ENCODE data around the gene PCDH17. TPM values are rescaled to one million over a fixed set of nuclear protein-coding genes. Genes with fewer than 3 reads are reported as not detected.

PCDH17 gene
- total RNA-seq, 1 experiment from 2014 or later = not detected

- peak; percentile 8 for DNase-seq
- H3K27ac Mint-ChIP-seq (ENCODE audit: unreplicated experiment) = no peak overlapping the region
- H3K4me3 Mint-ChIP-seq (ENCODE audit: low read depth, unreplicated experiment) = no peak overlapping the region
- CTCF ChIA-PET = no interaction called here
- no peaks in the 10 kb centered on the region for H3K27me3 Mint-ChIP-seq (ENCODE audit: unreplicated experiment)
- H3K4me1 Mint-ChIP-seq (ENCODE audit: low read depth, unreplicated experiment) = no peaks in the 10 kb centered on the region
- TF ChIP-seq CTCF (IDR thresholded peaks at IDR 0.05; ENCODE audit: unreplicated experiment) = peak; percentile 8
- BruUV-seq (replicated peaks) = no TSS peak
- intact Hi-C loops (cut with micrococcal nuclease; ENCODE audit: unreplicated experiment) = loop anchor here (10.0 kb wide), 1 partner anchor 230 kb away; no protein-coding TSS in a partner anchor
- no peaks in the 10 kb centered on the region for H3K9me3 Mint-ChIP-seq (ENCODE audit: low read depth, unreplicated experiment)
- H3K36me3 Mint-ChIP-seq (ENCODE audit: insufficient read depth, unreplicated experiment) = no peaks in the 10 kb centered on the region
These were observed 6.7 kb upstream of the PCDH17 start for GRCh38 chr13:57624565-57625435.

- BruUV-seq (replicated peaks) = no TSS peak
- Mint-ChIP-seq H3K27ac (ENCODE audit: unreplicated experiment) (no peak overlapping the region), H3K4me1 (ENCODE audit: low read depth, unreplicated experiment) (no peaks in the 10 kb centered on the region), H3K4me3 (ENCODE audit: low read depth, unreplicated experiment) (no peak overlapping the region), H3K36me3 (ENCODE audit: insufficient read depth, unreplicated experiment) (no peaks in the 10 kb centered on the region), H3K27me3 (ENCODE audit: unreplicated experiment) (no peaks in the 10 kb centered on the region), H3K9me3 (ENCODE audit: low read depth, unreplicated experiment) (no peaks in the 10 kb centered on the region)
- intact Hi-C loops (cut with micrococcal nuclease; ENCODE audit: unreplicated experiment) = loop anchor here (10.0 kb wide), 1 partner anchor 227 kb away; no protein-coding TSS in a partner anchor
- CTCF ChIA-PET = no interaction called here
- no peak for TF ChIP-seq CTCF (IDR thresholded peaks at IDR 0.05; ENCODE audit: unreplicated experiment)
- DNase-seq = no peak
These were observed 3.9 kb upstream of the PCDH17 start for GRCh38 chr13:57627663-57628062.

GRCh38 chr13:57629391-57629804 is 2.1 kb upstream of the PCDH17 start:
- intact Hi-C loops (cut with micrococcal nuclease; ENCODE audit: unreplicated experiment) = loop anchor here (10.0 kb wide), 1 partner anchor 225 kb away; no protein-coding TSS in a partner anchor
- BruUV-seq (replicated peaks) = no TSS peak
- Mint-ChIP-seq H3K36me3 (ENCODE audit: insufficient read depth, unreplicated experiment) (no peaks in the 10 kb centered on the region), H3K27ac (ENCODE audit: unreplicated experiment) (no peak overlapping the region), H3K27me3 (ENCODE audit: unreplicated experiment) (no peaks in the 10 kb centered on the region), H3K9me3 (ENCODE audit: low read depth, unreplicated experiment) (no peaks in the 10 kb centered on the region), H3K4me1 (ENCODE audit: low read depth, unreplicated experiment) (no peaks in the 10 kb centered on the region), H3K4me3 (ENCODE audit: low read depth, unreplicated experiment) (no peak overlapping the region)
- DNase-seq = no peak
- TF ChIP-seq CTCF (IDR thresholded peaks at IDR 0.05; ENCODE audit: unreplicated experiment) = no peak
- CTCF ChIA-PET = no interaction called here

GRCh38 chr13:57629821-57630235 is 1.7 kb upstream of the PCDH17 start:
- BruUV-seq (replicated peaks) = no TSS peak
- H3K36me3 Mint-ChIP-seq (ENCODE audit: insufficient read depth, unreplicated experiment) = no peaks in the 10 kb centered on the region
- H3K27me3 Mint-ChIP-seq (ENCODE audit: unreplicated experiment) = no peaks in the 10 kb centered on the region
- CTCF ChIA-PET = no interaction called here
- H3K9me3 Mint-ChIP-seq (ENCODE audit: low read depth, unreplicated experiment) = no peaks in the 10 kb centered on the region
- H3K4me1 Mint-ChIP-seq (ENCODE audit: low read depth, unreplicated experiment) = no peaks in the 10 kb centered on the region
- H3K27ac Mint-ChIP-seq (ENCODE audit: unreplicated experiment) = no peak overlapping the region
- H3K4me3 Mint-ChIP-seq (ENCODE audit: low read depth, unreplicated experiment) = no peak overlapping the region
- intact Hi-C loops (cut with micrococcal nuclease; ENCODE audit: unreplicated experiment) = loop anchor here (10.0 kb wide), 1 partner anchor 225 kb away; no protein-coding TSS in a partner anchor
- no peak for TF ChIP-seq CTCF (IDR thresholded peaks at IDR 0.05; ENCODE audit: unreplicated experiment)
- no peak for DNase-seq

All from Calu3 (cell line).